Astrocyte (in vitro differentiated cells and primary cell): ENCODE measurements around the gene PGA3.

Source experiments
- EZH2 ChIP-seq: IDR thresholded peaks from 2 replicates; pipeline ENCODE4 v1.6.1; 2012; ENCODE audit warnings: mild to moderate bottlenecking, low read length, inconsistent platforms; ENCODE audit not compliant: insufficient read depth
- TF ChIP-seq, protein P1 (sequence below): IDR thresholded peaks from 2 replicates; pipeline ENCODE4 v1.5.1; 2011; ENCODE audit warnings: low read depth, mild to moderate bottlenecking, inconsistent platforms, low read length, moderate library complexity; ENCODE audit not compliant: insufficient read depth

GRCh38 chr11:61160487-61161189 lies 42.7 kb upstream of the PGA3 start:
- TF ChIP-seq, protein P1, sequence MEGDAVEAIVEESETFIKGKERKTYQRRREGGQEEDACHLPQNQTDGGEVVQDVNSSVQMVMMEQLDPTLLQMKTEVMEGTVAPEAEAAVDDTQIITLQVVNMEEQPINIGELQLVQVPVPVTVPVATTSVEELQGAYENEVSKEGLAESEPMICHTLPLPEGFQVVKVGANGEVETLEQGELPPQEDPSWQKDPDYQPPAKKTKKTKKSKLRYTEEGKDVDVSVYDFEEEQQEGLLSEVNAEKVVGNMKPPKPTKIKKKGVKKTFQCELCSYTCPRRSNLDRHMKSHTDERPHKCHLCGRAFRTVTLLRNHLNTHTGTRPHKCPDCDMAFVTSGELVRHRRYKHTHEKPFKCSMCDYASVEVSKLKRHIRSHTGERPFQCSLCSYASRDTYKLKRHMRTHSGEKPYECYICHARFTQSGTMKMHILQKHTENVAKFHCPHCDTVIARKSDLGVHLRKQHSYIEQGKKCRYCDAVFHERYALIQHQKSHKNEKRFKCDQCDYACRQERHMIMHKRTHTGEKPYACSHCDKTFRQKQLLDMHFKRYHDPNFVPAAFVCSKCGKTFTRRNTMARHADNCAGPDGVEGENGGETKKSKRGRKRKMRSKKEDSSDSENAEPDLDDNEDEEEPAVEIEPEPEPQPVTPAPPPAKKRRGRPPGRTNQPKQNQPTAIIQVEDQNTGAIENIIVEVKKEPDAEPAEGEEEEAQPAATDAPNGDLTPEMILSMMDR, result no peak
- TF ChIP-seq EZH2, result no peak
